ENCODE measurements around the gene EFTUD2.

GRCh38 chr17:44905006-44906000, 6.1 kb upstream of the EFTUD2 start:
- TF ChIP-seq, protein P1, sequence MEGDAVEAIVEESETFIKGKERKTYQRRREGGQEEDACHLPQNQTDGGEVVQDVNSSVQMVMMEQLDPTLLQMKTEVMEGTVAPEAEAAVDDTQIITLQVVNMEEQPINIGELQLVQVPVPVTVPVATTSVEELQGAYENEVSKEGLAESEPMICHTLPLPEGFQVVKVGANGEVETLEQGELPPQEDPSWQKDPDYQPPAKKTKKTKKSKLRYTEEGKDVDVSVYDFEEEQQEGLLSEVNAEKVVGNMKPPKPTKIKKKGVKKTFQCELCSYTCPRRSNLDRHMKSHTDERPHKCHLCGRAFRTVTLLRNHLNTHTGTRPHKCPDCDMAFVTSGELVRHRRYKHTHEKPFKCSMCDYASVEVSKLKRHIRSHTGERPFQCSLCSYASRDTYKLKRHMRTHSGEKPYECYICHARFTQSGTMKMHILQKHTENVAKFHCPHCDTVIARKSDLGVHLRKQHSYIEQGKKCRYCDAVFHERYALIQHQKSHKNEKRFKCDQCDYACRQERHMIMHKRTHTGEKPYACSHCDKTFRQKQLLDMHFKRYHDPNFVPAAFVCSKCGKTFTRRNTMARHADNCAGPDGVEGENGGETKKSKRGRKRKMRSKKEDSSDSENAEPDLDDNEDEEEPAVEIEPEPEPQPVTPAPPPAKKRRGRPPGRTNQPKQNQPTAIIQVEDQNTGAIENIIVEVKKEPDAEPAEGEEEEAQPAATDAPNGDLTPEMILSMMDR (IDR thresholded peaks at IDR 0.05): no peak
- TF ChIP-seq EP300 (IDR thresholded peaks at IDR 0.05): no peak
- TF ChIP-seq POLR2AphosphoS5 (IDR thresholded peaks at IDR 0.05): no peak
- no peak for TF ChIP-seq POLR2A (IDR thresholded peaks at IDR 0.05)
